H1 (cell line): ENCODE results near the gene DSCAM. TPM values are rescaled to one million over a fixed set of nuclear protein-coding genes. Genes with fewer than 3 reads are reported as not detected.

ENCODE experiments used
- CTCF ChIA-PET: fragments of 300-600 bp; sonication (Branson Sonifier 250); formaldehyde crosslinking; loops from one replicate; lab custom pipeline; 2021; ENCODE audit not compliant: partially characterized antibody; lab: Charles Lee
- POLR2A ChIA-PET: fragments of 300-600 bp; sonication (Branson Sonifier 250); formaldehyde crosslinking; loops from one replicate; lab custom pipeline; 2021; ENCODE audit warnings: inconsistent platforms; ENCODE audit not compliant: partially characterized antibody; lab: Charles Lee
- DNase-seq, 2 experiments: peaks; one replicate each; pipeline versions ENCODE4 v3.0.0 to v3.0.0-alpha.2; 2010 to 2022; ENCODE audit warnings: low spot score in 2 of 2, low read depth in 1 of 2, mixed read lengths in 1 of 2
- FAIRE-seq: peaks from 2 replicates; lab custom pipeline; 2011; peaks lifted over from hg19 to GRCh38; lab: Jason Lieb, UNC
- H2AFZ ChIP-seq: 2 replicates; pipeline ENCODE4 v1.8.1; 2012; ENCODE audit warnings: low read length, inconsistent platforms
- H2AK5ac ChIP-seq: 2 replicates; pipeline ENCODE4 v1.6.1; 2013; ENCODE audit warnings: low read depth, low read length
- H2BK120ac ChIP-seq: replicated peaks from 2 replicates; pipeline ENCODE3; 2013; ENCODE audit warnings: low read depth, low read length, inconsistent platforms
- H2BK12ac ChIP-seq: 2 replicates; pipeline ENCODE4 v1.6.1; 2013; ENCODE audit warnings: low read depth, low read length
- H2BK15ac ChIP-seq: 2 replicates; pipeline ENCODE4 v1.6.1; 2013; ENCODE audit warnings: low read length
- H2BK20ac ChIP-seq: 2 replicates; pipeline ENCODE4 v1.6.1; 2013; ENCODE audit warnings: low read length
- H2BK5ac ChIP-seq: 2 replicates; pipeline ENCODE4 v1.6.1; 2013; ENCODE audit warnings: low read depth, low read length
- H3K14ac ChIP-seq: 2 replicates; pipeline ENCODE4 v1.6.1; 2013; ENCODE audit warnings: inconsistent platforms; ENCODE audit not compliant: insufficient read length
- H3K18ac ChIP-seq: 2 replicates; pipeline ENCODE4 v1.6.1; 2013; ENCODE audit warnings: low read length; ENCODE audit errors: extremely low read depth
- H3K23ac ChIP-seq: 2 replicates; pipeline ENCODE4 v1.6.1; 2013; ENCODE audit warnings: inconsistent platforms; ENCODE audit not compliant: insufficient read length
- H3K23me2 ChIP-seq: 2 replicates; pipeline ENCODE4 v1.6.1; 2013; ENCODE audit warnings: low read depth, low read length
- H3K27ac ChIP-seq: 2 replicates; pipeline ENCODE4 v1.6.1; 2011; ENCODE audit warnings: low read depth, low read length, inconsistent platforms
- H3K27me3 ChIP-seq, 4 experiments: replicated peaks in 1 of 4; 1 replicate in 1 of 4; 2 replicates in 3 of 4; pipeline versions ENCODE4 v1.6.1 to v1.8.1; 2011 to 2013; ENCODE audit warnings: low read length in 3 of 4, mild to moderate bottlenecking in 3 of 4, inconsistent platforms in 2 of 4, mixed read lengths in 2 of 4, moderate library complexity in 1 of 4; ENCODE audit not compliant: control insufficient read depth in 3 of 4, insufficient read depth in 3 of 4; ENCODE audit errors: extremely low read depth in 1 of 4
- H3K36me3 ChIP-seq, 4 experiments: 2 replicates each; pipeline versions ENCODE4 v1.6.1 to v1.8.1; 2011 to 2013; ENCODE audit warnings: mild to moderate bottlenecking in 4 of 4, low read length in 3 of 4, moderate library complexity in 2 of 4, control low read depth in 1 of 4, inconsistent platforms in 1 of 4; ENCODE audit not compliant: insufficient read depth in 4 of 4, control insufficient read depth in 2 of 4
- H3K4ac ChIP-seq: replicated peaks from 2 replicates; pipeline ENCODE3; 2013; ENCODE audit warnings: low read length, low read depth, mixed read lengths, inconsistent platforms; ENCODE audit not compliant: insufficient read length
- H3K4me1 ChIP-seq, 4 experiments: replicated peaks in 1 of 4; 1 replicate in 1 of 4; 2 replicates in 3 of 4; pipeline versions ENCODE4 v1.6.1 to v1.8.1; 2011 to 2013; ENCODE audit warnings: low read length in 3 of 4, inconsistent platforms in 2 of 4, mixed read lengths in 1 of 4; ENCODE audit not compliant: insufficient read depth in 4 of 4, control insufficient read depth in 3 of 4
- H3K4me2 ChIP-seq, 2 experiments: 2 replicates each; pipeline versions ENCODE4 v1.6.1 to v1.8.1; 2011 to 2013; ENCODE audit warnings: low read depth in 2 of 2, low read length in 2 of 2, control low read depth in 1 of 2, inconsistent platforms in 1 of 2, mild to moderate bottlenecking in 1 of 2; ENCODE audit not compliant: insufficient read depth in 1 of 2
- H3K4me3 ChIP-seq, 4 experiments: fragments of 200-600, 300-600 bp in 1 of 4; sonication (generic), shearing (Covaris generic), sonication (Bioruptor Twin) in 1 of 4; 2 replicates each; pipeline versions ENCODE4 v1.5.1 to v1.8.1; 2011 to 2016; ENCODE audit warnings: low read length in 4 of 4, low read depth in 3 of 4, control low read depth in 2 of 4, inconsistent platforms in 2 of 4, mild to moderate bottlenecking in 2 of 4, mixed read lengths in 1 of 4, moderate library complexity in 1 of 4; ENCODE audit not compliant: insufficient read depth in 2 of 4; ENCODE audit errors: extremely low read depth in 1 of 4
- H3K56ac ChIP-seq: replicated peaks from 2 replicates; pipeline ENCODE3; 2013; ENCODE audit warnings: low read depth, mild to moderate bottlenecking, mixed read lengths, low read length, inconsistent platforms; ENCODE audit not compliant: insufficient read length
- H3K79me1 ChIP-seq: 2 replicates; pipeline ENCODE4 v1.6.1; 2013; ENCODE audit warnings: low read depth, low read length, control low read depth
- H3K79me2 ChIP-seq, 2 experiments: 2 replicates each; pipeline versions ENCODE4 v1.6.1 to v1.8.1; 2012 to 2013; ENCODE audit warnings: low read length in 2 of 2, mild to moderate bottlenecking in 2 of 2, inconsistent platforms in 1 of 2; ENCODE audit not compliant: insufficient read depth in 2 of 2, control insufficient read depth in 1 of 2
- H3K9ac ChIP-seq, 4 experiments: replicated peaks in 1 of 4; 1 replicate in 1 of 4; 2 replicates in 3 of 4; pipeline versions ENCODE4 v1.6.1 to v1.8.1; 2011 to 2013; ENCODE audit warnings: low read depth in 3 of 4, low read length in 3 of 4, control low read depth in 2 of 4, mild to moderate bottlenecking in 2 of 4, moderate library complexity in 2 of 4, inconsistent platforms in 1 of 4; ENCODE audit errors: extremely low read depth in 1 of 4
- H3K9me3 ChIP-seq, 2 experiments: 2 replicates each; pipeline versions ENCODE4 v1.6.1 to v1.8.1; 2012 to 2013; ENCODE audit warnings: mild to moderate bottlenecking in 2 of 2, moderate library complexity in 2 of 2, control low read depth in 1 of 2, inconsistent platforms in 1 of 2, low read depth in 1 of 2, low read length in 1 of 2, mixed read lengths in 1 of 2; ENCODE audit not compliant: insufficient read depth in 2 of 2
- H4K20me1 ChIP-seq, 2 experiments: replicated peaks in 1 of 2; 2 replicates each; pipeline versions ENCODE3 to v1.8.1; 2011 to 2013; ENCODE audit warnings: inconsistent platforms in 2 of 2, low read length in 2 of 2, mild to moderate bottlenecking in 1 of 2; ENCODE audit not compliant: insufficient read depth in 2 of 2, control insufficient read depth in 1 of 2
- H4K5ac ChIP-seq: 2 replicates; pipeline ENCODE4 v1.6.1; 2013; ENCODE audit warnings: low read length, low read depth, mixed read lengths, inconsistent platforms; ENCODE audit not compliant: insufficient read length
- H4K8ac ChIP-seq: 2 replicates; pipeline ENCODE4 v1.8.0; 2013; ENCODE audit warnings: mild to moderate bottlenecking, moderate library complexity, low read length, inconsistent platforms; ENCODE audit not compliant: insufficient read depth; ENCODE audit errors: extremely low read depth
- H4K91ac ChIP-seq: replicated peaks from 2 replicates; pipeline ENCODE3; 2013; ENCODE audit warnings: low read length, mixed read lengths, inconsistent platforms; ENCODE audit not compliant: insufficient read length
- ASH2L ChIP-seq: fragments of 200-600, 300-600 bp; sonication (generic); IDR thresholded peaks from one replicate; pipeline ENCODE4 v1.7.1; 2017; ENCODE audit warnings: low read length
- CBX5 ChIP-seq: fragments of 300-800, 300-1000 bp; sonication (generic); IDR thresholded peaks from 2 replicates; pipeline ENCODE4 v1.7.1; 2016; ENCODE audit warnings: antibody characterized with exemption, low read length, low read depth
- CREB1 ChIP-seq: IDR thresholded peaks from 2 replicates; pipeline ENCODE4 v1.6.1; 2012; ENCODE audit warnings: inconsistent platforms
- EP300 ChIP-seq, 2 experiments: IDR thresholded peaks; 1 replicate in 1 of 2; 2 replicates in 1 of 2; pipeline ENCODE4 v1.6.1; 2011 to 2012; ENCODE audit warnings: low read depth in 2 of 2, low read length in 2 of 2, mild to moderate bottlenecking in 2 of 2, borderline replicate concordance in 1 of 2, inconsistent platforms in 1 of 2, moderate library complexity in 1 of 2
- GABPA ChIP-seq: IDR thresholded peaks from 2 replicates; pipeline ENCODE4 v1.6.1; 2011; ENCODE audit warnings: mild to moderate bottlenecking, low read length, moderate library complexity, borderline replicate concordance; ENCODE audit not compliant: insufficient read depth
- HDAC2 ChIP-seq, 2 experiments: fragments of 300-600 bp in 1 of 2; sonication (generic) in 1 of 2; IDR thresholded peaks; 2 replicates each; pipeline ENCODE4 v1.6.1; 2011 to 2012; ENCODE audit warnings: low read depth in 2 of 2, low read length in 2 of 2, mild to moderate bottlenecking in 2 of 2, moderate library complexity in 2 of 2, borderline replicate concordance in 1 of 2, inconsistent platforms in 1 of 2
- KDM5A ChIP-seq: fragments of 200-600 bp; IDR thresholded peaks from 2 replicates; pipeline ENCODE4 v1.7.1; 2012; ENCODE audit warnings: mild to moderate bottlenecking, low read length, inconsistent platforms, mixed read lengths
- MAFK ChIP-seq: IDR thresholded peaks from 2 replicates; pipeline ENCODE4 v1.6.1; 2012; ENCODE audit warnings: low read depth, mild to moderate bottlenecking, improper control_type of control experiment, low read length
- RAD21 ChIP-seq, 2 experiments: IDR thresholded peaks in 1 of 2; conservative IDR thresholded peaks in 1 of 2; 2 replicates each; pipeline ENCODE4 v1.6.1; 2011; ENCODE audit warnings: low read depth in 2 of 2, low read length in 2 of 2, improper control_type of control experiment in 1 of 2, inconsistent platforms in 1 of 2, mild to moderate bottlenecking in 1 of 2, moderate library complexity in 1 of 2
- RXRA ChIP-seq: IDR thresholded peaks from 2 replicates; pipeline ENCODE4 v1.6.1; 2011; ENCODE audit warnings: low read depth, mild to moderate bottlenecking, low read length, moderate library complexity; ENCODE audit not compliant: insufficient read depth
- SP1 ChIP-seq: IDR thresholded peaks from 2 replicates; pipeline ENCODE4 v1.6.1; 2011; ENCODE audit warnings: low read depth, low read length
- SP2 ChIP-seq: IDR thresholded peaks from 2 replicates; pipeline ENCODE4 v1.6.1; 2012; ENCODE audit warnings: mild to moderate bottlenecking, low read length, inconsistent platforms
- SRF ChIP-seq: IDR thresholded peaks from 2 replicates; pipeline ENCODE4 v1.6.1; 2011; ENCODE audit warnings: mild to moderate bottlenecking, low read depth, low read length, moderate library complexity
- TAF7 ChIP-seq: optimal IDR thresholded peaks from 2 replicates; pipeline ENCODE3; 2011; ENCODE audit warnings: low read depth, mild to moderate bottlenecking, inconsistent platforms, low read length, moderate library complexity, borderline replicate concordance
- TBP ChIP-seq: IDR thresholded peaks from 2 replicates; pipeline ENCODE4 v1.6.1; 2011; ENCODE audit warnings: low read depth, low read length, improper control_type of control experiment
- WGBS, 2 experiments: shearing (Covaris generic) in 1 of 2; methylation state at CpG; one replicate each; pipeline versions ENCODE4 v1.1.6 to v1.1.7; 2013 to 2015; ENCODE audit warnings: low lambda C conversion rate in 2 of 2, mixed read lengths in 2 of 2, inconsistent platforms in 1 of 2, low coverage in 1 of 2, missing lambda C conversion rate in 1 of 2; ENCODE audit not compliant: insufficient replicate concordance in 2 of 2, insufficient coverage in 1 of 2, insufficient read length in 1 of 2; ENCODE audit errors: extremely low coverage in 1 of 2, missing lambda C conversion rate in 1 of 2; 5-methylcytosine and 5-hydroxymethylcytosine counted together
- polyA plus RNA-seq, 7 experiments: library from polyadenylated mRNA; depleted of rRNA in 3 of 7; stranded (reverse) in 5 of 7; unstranded in 2 of 7; fragments of >200 nt in 5 of 7; fragments of 200-250 nt in 2 of 7; gene quantifications; 1 replicate in 5 of 7; 2 replicates in 1 of 7; 4 replicates in 1 of 7; pipeline versions ENCODE4 v1.2.1 to v1.2.3, GENCODE V29; 2011 to 2013; ENCODE audit warnings: missing spikeins in 2 of 7, mixed read lengths in 2 of 7
- total RNA-seq: library from RNA; stranded (reverse); fragmentation: NEBNext Ultra II Directional; extraction: Animal tissue kit (Norgen Biotek cat#: 25700); gene quantifications from 2 replicates; pipeline ENCODE4 v1.2.1, GENCODE V29; 2021

DSCAM gene
- total and polyA plus RNA-seq, 2 of the 8 experiments (the other 6 are each of a cell fraction or from before 2014, with no cell fraction given) = 0.02 to 0.15 TPM

DNA sequence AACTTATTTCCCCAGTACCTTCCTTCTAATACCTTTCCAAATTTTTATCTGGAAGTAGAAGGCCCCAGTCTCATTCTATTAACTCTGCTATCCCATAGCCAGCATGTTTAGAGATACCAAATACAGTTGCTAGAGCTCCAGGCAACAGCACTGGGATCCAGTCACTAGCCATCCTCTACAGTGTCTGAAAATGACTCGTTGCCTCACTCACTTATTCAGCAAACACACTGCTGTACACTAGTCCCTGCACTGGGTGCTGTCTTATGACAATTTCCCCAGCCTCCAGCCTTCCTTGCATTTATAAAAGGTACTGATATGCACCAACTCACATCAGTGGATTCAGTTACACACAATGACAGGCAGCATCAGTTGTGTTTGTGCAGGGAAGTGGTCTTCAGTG is 179.0 kb downstream of the DSCAM start:
- no peak overlapping the region for H2BK15ac ChIP-seq
- no peaks in the 10 kb centered on the region for H3K79me2 ChIP-seq
- no peaks in the 10 kb centered on the region for H3K79me1 ChIP-seq
- FAIRE-seq (no peak), DNase-seq (no peak)
- H2AK5ac ChIP-seq = no peak overlapping the region
- H2BK20ac ChIP-seq = no peak overlapping the region
- no peak overlapping the region for H4K8ac ChIP-seq
- no peak overlapping the region for H2AFZ ChIP-seq
- POLR2A ChIA-PET = no interaction called here
- H3K4me2 ChIP-seq = no peak overlapping the region
- no peaks in the 10 kb centered on the region for H4K20me1 ChIP-seq
- H3K23me2 ChIP-seq = no peaks in the 10 kb centered on the region
- no peak overlapping the region for H3K4me3 ChIP-seq
- 94% methylated on average over 1 of the region's 1 CpG; no CpG with 5 or more reads in 1 of the 2 experiments for WGBS, 2 experiments
- no peak overlapping the region for H3K56ac ChIP-seq
- H3K9ac ChIP-seq = no peak overlapping the region
- H2BK120ac ChIP-seq = no peak overlapping the region
- H4K5ac ChIP-seq = no peak overlapping the region
- no peak overlapping the region for H3K18ac ChIP-seq
- no peak overlapping the region for H3K4ac ChIP-seq
- no peaks in the 10 kb centered on the region for H3K9me3 ChIP-seq
- no peak overlapping the region for H3K27ac ChIP-seq
- H3K4me1 ChIP-seq = no peaks in the 10 kb centered on the region; a peak in 1 of 7 replicates
- no peak overlapping the region for H2BK12ac ChIP-seq
- no peak overlapping the region for H4K91ac ChIP-seq
- no peak overlapping the region for H2BK5ac ChIP-seq
- no peaks in the 10 kb centered on the region for H3K36me3 ChIP-seq
- no peaks in the 10 kb centered on the region for H3K27me3 ChIP-seq
- no peak overlapping the region for H3K23ac ChIP-seq
- CTCF ChIA-PET = interaction anchor here (1.5 kb wide), 1 partner anchor 375 kb away, joined by 3 read pairs; no protein-coding TSS in a partner anchor
- no peak overlapping the region for H3K14ac ChIP-seq
- TF ChIP-seq TAF7 (no peak), MAFK (no peak), SRF (no peak), CBX5 (no peak), RAD21 (IDR thresholded peaks at IDR 0.05 in 1 of 2, conservative IDR thresholded peaks at IDR 0.05 in 1 of 2; ENCODE audit: low read depth in 2 of 2, low read length in 2 of 2) (no peak), SP2 (no peak), ASH2L (no peak), GABPA (no peak), EP300 (IDR thresholded peaks at IDR 0.05; ENCODE audit: borderline replicate concordance in 1 of 2, low read depth in 2 of 2, low read length in 2 of 2) (no peak), TBP (no peak), RXRA (no peak), SP1 (no peak), HDAC2 (IDR thresholded peaks at IDR 0.05; ENCODE audit: borderline replicate concordance in 1 of 2, low read depth in 2 of 2, low read length in 2 of 2) (no peak), CREB1 (no peak), KDM5A (no peak)
